ENCODE data around the gene AKNA. TPM values are rescaled to one million over a fixed set of nuclear protein-coding genes. Genes with fewer than 3 reads are reported as not detected.

Gene AKNA
- total RNA-seq, 1 donor from 2014 or later, result 0.64 TPM

DNA sequence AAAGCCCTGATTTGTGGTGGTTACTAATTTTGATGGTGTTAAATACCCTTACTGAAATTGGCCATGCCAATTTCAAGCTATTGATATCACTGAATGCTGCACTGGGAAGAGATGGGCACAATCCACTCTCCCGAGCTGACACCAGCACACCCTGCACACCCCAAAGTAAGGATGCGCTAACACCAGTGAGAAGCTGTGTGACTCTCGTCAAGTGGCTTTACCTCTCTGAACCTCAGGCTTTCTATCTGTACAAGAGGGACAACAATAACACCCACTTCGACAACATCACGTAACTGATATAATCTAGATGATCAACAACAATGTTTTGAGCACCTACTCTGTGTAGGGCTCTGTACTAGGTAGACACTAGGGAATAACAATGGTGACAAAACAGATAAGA is 8.0 kb upstream of the AKNA start:
- no peak for DNase-seq (ENCODE audit: low read depth in 2 of 2)

DNA sequence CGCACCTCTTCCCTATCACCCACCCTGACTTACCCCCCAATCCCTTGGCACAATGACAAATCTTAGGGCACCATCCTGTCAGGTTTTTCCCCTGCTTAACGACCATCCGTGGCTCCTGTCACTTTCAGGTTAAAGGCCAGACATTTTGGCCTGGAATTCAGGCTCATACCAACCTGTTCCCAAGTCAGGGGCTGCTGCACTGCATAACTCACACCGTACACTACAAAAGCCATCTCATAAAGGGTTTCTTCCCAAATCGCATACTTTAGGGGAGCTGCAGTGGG is 7.5 kb upstream of the AKNA start:
- no peak for DNase-seq (ENCODE audit: low read depth in 2 of 2)

DNA sequence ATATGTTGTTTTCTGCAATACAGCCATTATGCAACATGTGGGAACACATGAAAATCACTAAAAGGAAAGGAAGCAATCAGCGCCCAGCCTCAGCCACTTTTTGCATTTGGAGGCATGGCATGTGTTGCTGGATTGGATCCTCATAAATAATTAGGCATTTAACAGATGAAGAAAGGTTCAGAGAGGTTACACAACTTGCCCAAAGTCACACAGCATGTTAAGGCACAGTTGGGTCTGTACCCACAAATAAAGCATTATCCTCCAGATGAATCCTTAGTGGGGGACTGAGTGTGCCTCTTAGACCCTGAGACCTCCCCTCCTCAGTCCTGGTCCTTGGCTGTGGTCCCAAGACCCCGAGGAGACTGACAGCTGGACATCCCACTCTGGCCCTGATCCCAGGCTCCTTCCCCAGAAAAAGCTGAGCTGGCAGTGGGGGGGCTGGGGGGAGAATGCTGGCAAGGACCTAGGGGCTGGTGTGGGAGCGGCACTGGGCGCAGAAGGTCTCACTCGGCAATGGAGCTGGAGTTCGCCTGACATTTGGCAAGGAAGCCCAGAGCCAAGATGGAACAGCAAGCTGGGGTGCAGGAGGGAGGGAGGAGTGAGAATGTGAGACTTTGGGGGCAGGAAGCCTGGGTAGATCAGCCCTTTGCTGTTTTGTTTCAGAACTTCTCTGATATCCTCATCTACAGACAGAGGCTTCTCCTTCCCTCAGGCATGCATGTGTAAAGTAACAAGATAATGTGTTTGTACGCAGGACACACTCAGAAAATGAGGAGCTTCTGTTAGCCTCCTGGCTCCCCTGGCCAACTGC is 6.9 kb upstream of the AKNA start:
- no peak for DNase-seq (ENCODE audit: low read depth in 2 of 2)

DNA sequence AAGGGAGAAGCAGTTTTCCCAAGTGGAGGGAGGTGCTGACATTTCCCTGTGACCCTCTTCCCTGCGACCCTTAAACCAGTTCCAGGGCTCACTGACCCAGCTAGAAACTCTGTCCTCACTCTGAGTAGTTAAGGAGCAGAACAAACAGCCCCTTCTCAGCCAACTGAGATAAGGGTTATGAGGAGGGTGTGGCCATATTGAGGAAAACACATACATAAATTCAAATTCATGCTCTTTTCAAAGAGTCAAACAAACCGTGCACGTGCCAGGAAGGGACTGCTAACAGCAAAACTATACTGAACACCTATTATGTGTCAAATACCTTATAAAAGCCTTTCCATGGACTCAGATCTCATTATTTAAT is 4.9 kb upstream of the AKNA start:
- DNase-seq (ENCODE audit: low read depth in 2 of 2), result no peak

DNA sequence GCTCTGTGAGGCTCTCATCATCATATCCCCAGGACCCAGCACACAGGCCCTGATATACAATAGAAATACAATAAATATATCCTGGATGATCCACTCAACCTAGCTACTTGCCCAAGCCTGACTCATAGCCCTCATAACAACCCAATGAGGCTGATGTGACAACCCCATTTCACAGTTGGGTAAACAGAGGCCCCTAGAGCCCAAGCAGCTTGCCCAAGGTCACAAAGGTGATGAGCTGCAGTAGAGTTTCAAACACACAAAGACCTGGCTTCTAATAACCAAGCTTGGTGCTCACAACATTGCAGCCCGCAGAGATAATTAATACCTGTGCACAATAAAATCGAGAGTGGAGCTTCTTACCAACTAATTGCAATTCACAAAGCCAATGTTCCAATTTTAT is 3.2 kb upstream of the AKNA start:
- DNase-seq (ENCODE audit: low read depth in 2 of 2), result no peak

DNA sequence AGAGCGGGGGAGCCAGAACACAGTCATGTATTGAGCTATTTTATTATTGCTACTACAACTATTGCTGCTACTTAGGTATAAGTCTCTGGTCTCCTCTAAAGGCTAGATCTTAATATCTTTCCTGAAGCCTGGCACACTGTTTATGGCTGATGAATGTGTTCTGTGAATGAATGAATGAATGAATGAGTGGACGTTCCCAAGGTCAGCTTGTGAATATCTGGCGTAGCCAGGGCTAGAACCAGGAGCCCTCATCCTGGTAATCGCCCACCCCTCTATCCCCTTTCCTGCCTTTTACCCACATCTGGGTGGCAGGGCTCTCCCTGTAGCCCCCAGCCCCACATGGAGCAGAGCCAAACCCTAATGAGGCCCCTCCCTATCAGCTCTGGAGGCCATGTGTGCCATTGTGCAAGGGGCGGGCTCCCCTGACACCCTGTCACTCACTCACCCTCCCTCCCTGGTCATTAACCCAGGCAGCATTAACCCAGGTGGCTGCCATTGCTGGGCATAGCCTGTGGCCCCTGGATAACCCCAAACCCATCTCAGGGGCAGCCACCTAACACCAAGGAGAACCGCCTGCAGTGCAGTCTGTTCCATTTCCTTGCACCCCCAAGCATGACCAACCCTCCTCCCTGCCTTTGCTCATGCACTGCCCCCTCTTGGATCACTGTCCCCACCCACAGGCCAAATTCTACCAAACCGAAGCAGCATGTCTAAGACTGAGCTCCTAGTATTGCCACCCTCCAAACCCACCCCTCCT is 2.0 kb upstream of the AKNA start:
- no peak for DNase-seq (ENCODE audit: low read depth in 2 of 2)

DNA sequence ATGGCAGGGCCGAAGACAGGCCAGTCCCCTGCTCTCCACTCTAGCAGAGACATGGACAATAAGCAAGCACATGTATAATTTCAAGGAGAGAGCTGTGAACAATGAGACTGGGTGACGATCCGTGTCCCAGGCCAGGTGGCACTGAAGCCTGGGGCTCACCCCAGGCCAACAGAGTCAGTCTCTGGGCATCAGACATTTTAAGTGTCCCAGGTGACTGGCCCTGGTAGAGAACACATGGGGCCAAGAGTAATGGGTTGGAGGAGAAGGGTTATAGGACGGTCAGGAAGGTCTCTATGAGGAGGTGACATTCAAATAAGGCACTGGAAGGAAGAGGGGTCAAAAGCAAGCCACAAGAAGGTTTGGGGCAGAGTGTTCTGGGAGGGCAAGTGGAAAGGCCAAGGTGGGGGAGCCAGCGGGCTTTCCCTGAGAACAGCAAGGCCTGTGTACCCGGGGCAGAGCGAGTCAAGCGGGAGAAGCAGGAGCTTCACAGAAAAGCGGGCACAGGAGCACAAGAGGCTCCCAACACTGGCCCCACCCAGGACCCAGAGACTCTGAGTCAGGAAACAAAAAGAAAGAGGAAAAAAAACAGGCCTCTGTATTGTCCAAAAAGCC is 1.1 kb upstream of the AKNA start:
- no peak for DNase-seq (ENCODE audit: low read depth in 2 of 2)

DNA sequence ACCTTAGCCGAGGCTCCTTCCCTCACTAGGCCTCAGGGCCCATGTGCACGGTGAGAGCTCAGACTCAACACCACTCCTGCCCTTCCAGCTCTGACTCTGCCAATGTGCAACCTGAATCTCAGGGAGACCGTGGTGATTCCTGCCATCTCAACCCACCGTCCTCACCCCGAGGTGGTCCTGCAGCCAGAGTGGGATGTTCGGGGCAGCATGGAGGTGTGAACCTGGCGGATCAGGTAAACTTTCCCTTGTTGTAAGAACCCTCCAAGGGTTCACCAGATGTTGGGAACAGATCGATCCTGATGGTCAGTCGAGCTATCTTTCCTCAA is 538 bp upstream of the AKNA start:
- no peak for DNase-seq (ENCODE audit: low read depth in 2 of 2)

DNA sequence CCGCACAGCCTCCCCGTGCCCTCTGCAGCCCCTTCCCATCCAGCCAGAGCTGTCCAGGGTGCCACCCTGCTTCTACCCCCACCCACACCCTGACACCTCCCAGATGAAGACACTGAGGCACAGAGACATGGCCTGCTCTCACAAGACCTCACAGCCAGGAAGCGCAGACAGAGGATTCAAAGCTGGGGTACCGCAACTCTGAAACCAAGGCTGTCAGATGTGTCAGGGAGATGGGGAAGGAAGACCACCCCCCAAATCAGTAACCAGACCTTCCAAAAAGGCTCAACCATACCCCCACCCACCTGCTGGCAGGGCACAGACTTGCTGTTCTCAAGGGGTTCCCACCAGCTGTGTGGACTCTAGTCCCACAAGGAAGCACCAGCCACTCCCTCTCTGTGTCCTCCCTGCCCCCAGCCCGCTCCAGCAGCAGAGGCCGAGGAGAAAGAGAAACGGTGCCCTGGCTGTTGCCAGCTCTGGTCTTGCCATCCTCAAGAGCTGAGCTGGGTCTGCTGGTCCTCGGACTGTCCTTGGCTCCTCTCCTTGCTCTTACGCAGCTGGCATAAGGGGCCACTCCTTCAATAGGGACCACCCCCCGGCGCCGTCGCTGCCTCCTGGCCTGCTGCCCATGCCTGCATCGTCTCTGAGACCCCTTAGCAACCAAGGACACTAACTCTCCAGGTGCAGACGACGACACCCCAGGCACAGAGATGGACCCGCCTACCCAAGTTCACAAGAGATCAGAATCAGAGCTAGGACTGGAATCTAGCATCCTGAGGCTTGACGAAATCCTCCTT is 699 bp downstream of the AKNA start:
- DNase-seq (ENCODE audit: low read depth in 2 of 2), result peak in 1 of 2 donors; percentile 12

DNA sequence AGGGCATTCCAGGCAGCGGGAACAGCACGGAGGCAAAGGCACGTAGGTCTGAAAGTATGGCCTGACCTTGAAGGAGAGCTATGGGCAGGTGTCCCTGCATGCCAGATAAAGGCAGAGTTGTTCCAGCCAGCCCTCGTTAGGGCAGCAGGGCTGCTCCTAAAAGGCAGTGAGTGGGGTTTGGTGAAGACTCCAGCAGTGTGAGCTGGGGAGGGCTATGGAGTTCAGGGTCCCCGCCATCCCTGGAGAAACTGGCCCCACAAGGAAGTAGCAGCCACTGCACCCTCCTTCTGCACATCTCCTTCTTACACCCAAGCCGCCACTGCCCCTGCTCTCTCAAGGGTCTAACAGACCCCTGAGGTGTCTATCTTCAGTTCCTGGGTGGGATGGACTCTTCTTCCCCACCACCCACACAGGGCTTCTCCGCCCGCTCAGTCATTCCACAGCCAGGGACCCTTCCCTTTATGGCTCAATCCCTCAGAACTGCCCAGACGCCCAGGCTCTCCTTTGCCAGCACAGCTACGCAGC is 1.4 kb downstream of the AKNA start:
- no peak for DNase-seq (ENCODE audit: low read depth in 2 of 2)

DNA sequence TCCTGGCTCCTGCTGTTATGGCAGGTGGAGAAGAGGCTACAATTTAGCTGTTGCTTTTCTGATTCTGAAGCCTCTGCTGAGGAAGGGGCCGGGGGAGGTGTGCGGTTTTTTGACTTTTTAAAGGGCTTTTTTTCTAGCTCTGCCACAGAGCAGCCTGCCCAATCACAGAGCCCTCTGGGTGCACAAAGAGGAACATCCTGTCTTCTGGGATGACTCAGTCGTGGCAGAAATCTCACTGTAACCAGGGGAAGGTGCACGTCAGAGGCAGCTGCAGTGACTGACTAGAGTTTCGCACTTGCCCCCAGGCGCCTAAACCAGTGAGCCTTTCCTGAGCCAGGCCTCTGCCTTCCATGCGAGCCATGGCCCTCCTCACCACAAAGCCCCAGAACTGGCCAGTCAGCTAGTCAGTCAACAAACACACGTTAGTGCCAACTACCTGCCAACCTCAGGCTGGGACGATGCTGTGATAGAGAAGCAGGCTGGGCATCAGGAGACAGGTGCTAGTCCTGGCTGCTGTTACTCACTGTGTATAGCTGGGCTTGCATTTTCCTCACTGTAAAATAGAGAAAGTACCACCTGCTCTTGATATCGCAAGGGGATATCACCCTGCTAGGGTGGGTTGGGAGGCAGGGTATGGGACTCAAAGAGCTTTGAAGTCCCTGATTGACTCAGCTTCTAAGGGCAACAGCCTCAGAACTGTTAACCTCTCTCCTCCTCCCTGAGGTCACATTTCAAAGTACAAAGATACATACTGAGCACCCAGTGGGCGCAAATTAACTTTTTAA is 2.2 kb downstream of the AKNA start:
- peak in 1 of 2 donors; percentile 79 for DNase-seq (ENCODE audit: low read depth in 2 of 2)

DNA sequence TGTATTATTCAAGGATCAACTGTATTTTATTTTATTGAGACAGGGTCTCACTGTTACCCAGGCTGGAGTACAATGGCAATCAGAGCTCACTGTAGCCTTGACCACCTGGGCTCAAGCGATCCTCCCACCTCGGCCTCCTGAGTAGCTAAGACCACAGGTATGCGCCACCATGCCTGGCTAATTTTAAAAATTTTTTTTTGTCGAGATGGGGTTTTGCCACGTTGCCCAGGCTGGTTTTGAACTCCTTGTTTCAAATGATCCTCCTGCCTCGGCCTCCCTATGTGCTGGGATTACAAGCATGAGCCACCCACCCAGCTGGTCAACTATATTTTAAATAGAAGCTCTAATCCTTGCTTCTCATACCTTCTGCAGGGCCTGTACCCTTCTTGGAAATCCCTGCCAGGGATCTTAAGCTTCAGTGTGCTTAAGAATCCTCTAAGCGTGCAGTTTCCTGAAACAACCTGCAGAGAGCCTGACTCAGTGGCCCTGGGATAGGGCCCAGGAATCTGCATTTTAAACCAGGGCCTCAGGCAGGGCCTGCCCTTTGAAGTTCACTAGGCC is 2.9 kb downstream of the AKNA start:
- no peak for DNase-seq (ENCODE audit: low read depth in 2 of 2)

DNA sequence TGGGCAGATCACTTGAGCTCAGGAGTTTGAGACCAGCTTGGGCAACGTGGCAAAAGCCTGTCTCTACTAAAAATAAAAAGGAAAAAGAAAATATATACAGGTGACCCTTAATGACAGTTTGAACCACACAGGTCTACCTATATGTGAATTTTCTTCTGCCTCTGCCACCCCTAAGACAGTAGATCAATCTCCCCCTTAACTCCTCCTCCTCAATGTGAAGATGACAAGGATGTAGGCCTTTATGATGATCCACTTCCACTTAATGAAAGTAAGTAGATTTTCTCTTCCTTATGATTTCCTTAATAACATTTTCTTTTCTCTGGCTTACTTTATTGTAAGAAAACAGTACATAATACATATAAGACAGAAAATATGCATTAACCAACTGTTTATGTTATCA is 3.4 kb downstream of the AKNA start:
- DNase-seq (ENCODE audit: low read depth in 2 of 2), result no peak

DNA sequence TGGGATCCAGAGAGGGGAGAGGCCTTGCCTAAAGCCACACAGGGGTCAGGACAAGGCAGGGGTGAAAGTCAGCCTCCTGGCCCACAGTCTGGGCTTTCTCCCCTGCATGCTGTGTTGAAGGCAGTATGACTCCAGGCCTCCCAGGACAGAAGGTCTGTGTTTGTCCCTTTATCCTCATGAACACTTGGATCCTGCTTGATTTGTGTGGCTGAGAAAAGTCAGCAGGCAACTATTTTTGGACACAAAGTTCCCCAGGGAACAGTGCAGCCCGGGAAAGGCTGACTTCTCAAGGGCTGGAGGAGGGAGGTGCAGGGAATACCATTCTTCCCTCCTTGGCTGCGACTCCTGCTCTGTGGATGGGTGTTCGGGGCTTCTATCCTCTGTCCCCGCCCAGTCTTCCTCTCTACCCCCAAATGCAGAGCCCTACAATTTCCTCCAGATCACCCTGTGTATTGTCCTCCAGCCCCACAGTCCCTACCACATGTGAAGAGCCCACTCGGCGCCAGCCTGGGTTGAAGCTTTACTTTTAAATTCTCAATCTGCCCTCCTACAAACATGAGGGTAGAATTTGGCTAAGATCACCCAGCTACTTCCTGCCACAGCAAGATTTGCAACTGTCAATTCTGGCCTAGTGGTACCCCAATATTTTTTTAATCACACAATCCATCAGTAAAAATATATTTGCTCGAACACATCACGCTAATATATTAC is 4.1 kb downstream of the AKNA start:
- DNase-seq (ENCODE audit: low read depth in 2 of 2), result no peak

DNA sequence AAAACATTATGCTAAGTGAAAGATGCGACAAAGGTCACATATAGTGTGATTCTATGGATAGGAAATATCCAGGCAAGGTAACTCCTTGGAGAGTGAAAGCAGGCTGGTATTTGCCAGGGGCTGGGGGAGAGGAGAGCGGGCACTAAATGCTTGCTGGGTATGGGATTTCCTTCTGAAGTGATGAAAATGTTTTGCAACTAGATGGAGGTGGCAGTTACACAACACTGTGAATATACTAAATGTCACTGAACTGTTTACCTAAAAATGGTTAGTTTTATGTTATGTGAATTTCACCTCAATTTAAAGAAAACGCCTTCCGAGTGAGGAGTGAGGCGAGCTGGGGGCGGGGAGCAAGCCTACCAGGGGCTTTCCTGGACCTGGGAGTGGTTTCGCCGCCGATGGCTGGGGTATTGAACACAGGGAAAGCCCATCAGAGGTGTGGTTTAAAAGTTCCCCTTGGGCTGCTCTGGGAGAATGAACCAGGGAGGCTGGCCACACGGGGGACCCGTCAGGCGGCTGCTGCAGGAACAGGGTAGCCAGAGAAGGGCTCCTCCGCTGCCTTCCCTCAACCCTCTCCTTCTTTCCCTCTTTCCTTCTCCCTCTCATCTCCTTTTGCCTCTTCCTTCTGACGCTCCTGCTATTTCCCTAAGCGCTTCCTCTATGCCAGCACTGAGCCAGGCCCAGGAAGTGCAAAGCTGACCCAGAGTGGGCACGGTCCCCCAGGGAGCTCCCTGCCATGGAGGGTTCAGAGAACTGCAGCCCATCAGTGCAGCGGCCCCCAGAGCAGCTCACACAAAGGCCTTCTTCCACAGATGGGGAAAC is 4.9 kb downstream of the AKNA start:
- DNase-seq (ENCODE audit: low read depth in 2 of 2), result no peak

DNA sequence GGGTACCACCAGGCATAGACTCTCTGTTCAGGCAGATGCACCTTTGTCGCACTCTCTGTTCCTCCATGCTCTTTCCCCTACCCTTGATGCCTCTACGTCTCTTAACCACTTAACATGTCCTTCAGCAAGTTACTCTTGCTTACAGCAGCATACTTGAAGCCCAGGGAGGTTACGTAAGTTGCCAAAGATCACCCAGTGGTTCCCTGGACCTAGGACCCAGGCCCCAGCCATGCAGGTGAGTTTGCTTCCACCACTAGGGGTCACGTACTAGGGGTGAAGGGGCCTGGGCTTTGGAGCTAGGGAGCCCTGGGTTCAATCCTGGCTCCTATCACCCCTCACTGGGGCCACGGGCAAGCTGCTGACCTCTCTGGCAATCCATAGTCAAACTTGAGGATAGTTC is 8.9 kb downstream of the AKNA start:
- DNase-seq (ENCODE audit: low read depth in 2 of 2), result no peak

DNA sequence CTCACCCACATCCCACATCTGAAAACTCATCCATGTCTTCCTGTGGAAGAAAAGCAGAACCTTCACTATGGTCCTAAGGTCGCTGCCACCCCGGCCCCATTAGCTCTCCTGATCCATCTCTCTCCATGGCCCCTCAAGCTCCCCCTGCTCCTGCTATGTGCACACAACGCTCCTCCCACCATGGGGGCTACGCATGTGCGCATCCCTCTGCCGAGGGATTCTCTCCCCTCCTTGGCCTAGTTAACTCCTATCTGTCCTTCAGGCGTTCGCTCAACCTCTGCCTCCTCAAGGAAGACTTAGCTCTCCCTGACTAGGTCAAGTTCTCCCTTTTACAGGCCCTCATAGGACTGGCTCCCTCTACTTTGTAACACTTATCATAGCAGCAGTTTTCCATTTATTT is 9.8 kb downstream of the AKNA start:
- DNase-seq (ENCODE audit: low read depth in 2 of 2), result no peak

DNA sequence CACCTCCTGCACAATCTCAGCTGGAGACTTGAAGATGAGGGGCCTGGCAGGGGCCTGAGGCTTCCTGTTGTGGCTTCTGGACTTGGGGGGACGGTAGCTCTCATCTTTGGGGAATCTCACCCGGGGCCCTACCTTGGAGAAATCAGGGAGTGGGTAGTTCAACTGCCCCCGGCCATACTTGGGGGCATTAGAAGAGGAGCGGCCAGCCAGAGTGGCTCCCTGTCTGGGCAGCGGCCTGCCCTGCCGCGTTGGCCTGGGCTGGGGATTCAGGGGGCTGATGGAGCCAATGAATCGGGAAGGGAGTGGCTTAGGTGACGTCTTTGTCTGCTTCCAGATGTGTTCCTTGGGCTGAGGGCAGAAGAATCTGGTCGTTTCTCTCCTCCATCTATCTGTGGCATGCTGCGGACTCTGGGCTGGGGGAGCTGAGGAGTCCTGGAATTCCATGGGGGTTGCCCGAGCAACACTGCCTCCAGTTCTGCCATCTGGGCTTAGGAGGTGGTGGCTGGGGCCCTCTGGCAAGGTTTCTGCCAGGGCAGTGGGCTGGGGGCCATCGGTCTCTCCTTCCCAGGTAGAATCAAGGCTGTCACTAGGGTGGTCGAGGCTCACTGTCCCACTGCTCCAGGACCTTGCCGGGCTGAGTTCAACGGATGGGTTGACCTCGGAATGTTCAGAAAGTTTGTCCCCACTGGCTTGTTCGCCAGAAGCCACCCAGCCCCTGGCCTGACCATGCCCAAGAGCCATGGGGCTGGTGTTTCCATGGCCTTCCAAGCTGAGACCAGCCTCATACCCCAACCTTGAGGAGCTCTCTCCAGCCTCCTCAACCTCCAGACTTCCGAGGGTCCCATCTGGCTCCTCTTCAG is 11.0 kb downstream of the AKNA start:
- no peak for DNase-seq (ENCODE audit: low read depth in 2 of 2)
